ENCODE results near the gene ARL6IP1.

- no peak for TF ChIP-seq ZNF274 (IDR thresholded peaks at IDR 0.05; ENCODE audit: low read depth, low read length)
- TF ChIP-seq YY1 (IDR thresholded peaks at IDR 0.05; ENCODE audit: insufficient read depth, insufficient read length) = no peak
Measured at GRCh38 chr16:18841833-18842525, 40.6 kb upstream of the ARL6IP1 start.
